ENCODE measurements around the gene UMAD1.

DNA sequence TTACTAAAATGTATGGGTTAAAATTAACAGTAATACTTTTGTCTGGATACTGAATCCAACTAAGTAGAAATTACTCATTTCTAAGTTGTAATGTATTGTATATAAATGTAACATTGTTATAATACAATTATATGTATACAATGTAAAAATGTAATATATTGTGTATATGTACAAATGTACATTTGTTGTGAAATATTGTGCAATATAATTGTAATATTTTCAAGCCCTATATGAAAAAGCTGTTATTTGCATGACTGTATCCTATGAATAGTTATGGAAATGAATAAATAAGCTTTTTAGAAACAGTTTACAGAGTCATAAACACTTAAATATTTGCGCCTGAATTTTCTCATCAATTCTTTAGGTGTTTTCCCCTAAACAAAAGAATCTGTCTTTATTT, 20.3 kb upstream of the UMAD1 start:
- no peak for TF ChIP-seq CTCF (IDR thresholded peaks at IDR 0.05)
- no peak for TF ChIP-seq POLR2A (IDR thresholded peaks at IDR 0.05)

Measured in thyroid gland (tissue), 4 donors.